ENCODE measurements around the gene GYG2. TPM values are rescaled to one million over a fixed set of nuclear protein-coding genes. Genes with fewer than 3 reads are reported as not detected.

Gene GYG2
- total RNA-seq, 6 donors from 2014 or later = 0.40 to 3.7 (median 0.98) TPM

- no peaks in the 10 kb centered on the region for H3K36me3 ChIP-seq
- WGBS, 2 donors = 90 to 96% methylated on average over 1 of the region's 1 CpG
- ATAC-seq (ENCODE audit: low FRiP score in 2 of 2) = no peak
- TF ChIP-seq POLR2A (IDR thresholded peaks at IDR 0.05) (no peak), CTCF (IDR thresholded peaks at IDR 0.05) (no peak), POLR2AphosphoS5 (IDR thresholded peaks at IDR 0.05) (no peak)
- H3K4me3 ChIP-seq = no peak overlapping the region
- H3K9me3 ChIP-seq = peaks cover 0 to 8% (median 0%) of the 10 kb centered on the region in 4 donors
- no peaks in the 10 kb centered on the region for H3K27me3 ChIP-seq
- no peak overlapping the region for H3K27ac ChIP-seq
- DNase-seq = no peak
- H3K4me1 ChIP-seq = no peaks in the 10 kb centered on the region
Observed at GRCh38 chrX:2840961-2841360, 12.2 kb downstream of the GYG2 start.

- 60 to 63% methylated on average over 9 of the region's 9 CpGs for WGBS, 2 donors
- H3K9me3 ChIP-seq = peaks cover 0 to 8% (median 0%) of the 10 kb centered on the region in 4 donors
- TF ChIP-seq POLR2AphosphoS5 (IDR thresholded peaks at IDR 0.05) (no peak), EP300 (IDR thresholded peaks at IDR 0.05) (no peak), POLR2A (IDR thresholded peaks at IDR 0.05) (no peak), CTCF (IDR thresholded peaks at IDR 0.05) (no peak)
- H3K36me3 ChIP-seq = no peaks in the 10 kb centered on the region
- ATAC-seq (ENCODE audit: low FRiP score in 2 of 2) (no peak), DNase-seq (no peak)
- H3K27me3 ChIP-seq = no peaks in the 10 kb centered on the region
- H3K4me3 ChIP-seq = no peak overlapping the region
- no peak overlapping the region for H3K27ac ChIP-seq
- H3K4me1 ChIP-seq = no peaks in the 10 kb centered on the region
Observed at GRCh38 chrX:2841537-2841936, 12.8 kb downstream of the GYG2 start.

- Histone ChIP-seq H3K9me3 (no peaks in the 10 kb centered on the region), H3K4me1 (peaks cover 0 to 5% (median 0%) of the 10 kb centered on the region in 4 donors), H3K36me3 (no peaks in the 10 kb centered on the region), H3K4me3 (no peak overlapping the region), H3K27ac (no peak overlapping the region), H3K27me3 (no peaks in the 10 kb centered on the region)
- TF ChIP-seq POLR2A (IDR thresholded peaks at IDR 0.05) (no peak), EP300 (IDR thresholded peaks at IDR 0.05) (no peak), CTCF (IDR thresholded peaks at IDR 0.05) (no peak), POLR2AphosphoS5 (IDR thresholded peaks at IDR 0.05) (no peak)
- ATAC-seq (ENCODE audit: low FRiP score in 2 of 2) (no peak), DNase-seq (no peak)
Observed at GRCh38 chrX:2846992-2847391, 18.3 kb downstream of the GYG2 start.

GRCh38 chrX:2848871-2849301 lies 20.2 kb downstream of the GYG2 start:
- H3K9me3 ChIP-seq = no peaks in the 10 kb centered on the region
- no peak for DNase-seq
- H3K27ac ChIP-seq = no peak overlapping the region
- TF ChIP-seq POLR2A (IDR thresholded peaks at IDR 0.05) = no peak
- no peaks in the 10 kb centered on the region for H3K27me3 ChIP-seq
- 75 to 77% methylated on average over 9 of the region's 9 CpGs for WGBS, 2 donors
- H3K4me1 ChIP-seq = peaks cover 0 to 5% (median 0%) of the 10 kb centered on the region in 4 donors
- H3K4me3 ChIP-seq = no peak overlapping the region
- no peak for ATAC-seq (ENCODE audit: low FRiP score in 2 of 2)
- no peaks in the 10 kb centered on the region for H3K36me3 ChIP-seq

GRCh38 chrX:2854918-2855317 lies 26.2 kb downstream of the GYG2 start:
- H3K27ac ChIP-seq = no peak overlapping the region
- WGBS, 2 donors = 89 to 94% methylated on average over 14 to 20 of the region's 21 CpGs
- ATAC-seq (ENCODE audit: low FRiP score in 2 of 2) = peak in 1 of 2 donors; percentile 15

GRCh38 chrX:2855761-2856160 lies 27.0 kb downstream of the GYG2 start:
- no peak for ATAC-seq (ENCODE audit: low FRiP score in 2 of 2)

More at GRCh38 chrX:2854918-2855317, 26.2 kb downstream of the GYG2 start:
- TF ChIP-seq POLR2A (IDR thresholded peaks at IDR 0.05) = no peak
- no peak for TF ChIP-seq POLR2AphosphoS5 (IDR thresholded peaks at IDR 0.05)
- no peak for TF ChIP-seq EP300 (IDR thresholded peaks at IDR 0.05)
- no peaks in the 10 kb centered on the region for H3K36me3 ChIP-seq
- no peak for DNase-seq
- no peaks in the 10 kb centered on the region for H3K4me1 ChIP-seq
- H3K9me3 ChIP-seq = no peaks in the 10 kb centered on the region
- H3K27me3 ChIP-seq = no peaks in the 10 kb centered on the region
- H3K4me3 ChIP-seq = no peak overlapping the region

More at GRCh38 chrX:2855761-2856160, 27.0 kb downstream of the GYG2 start:
- H3K27ac ChIP-seq = no peak overlapping the region
- 93 to 95% methylated on average over 2 of the region's 2 CpGs for WGBS, 2 donors
- H3K9me3 ChIP-seq = no peaks in the 10 kb centered on the region
- no peaks in the 10 kb centered on the region for H3K36me3 ChIP-seq
- no peaks in the 10 kb centered on the region for H3K4me1 ChIP-seq
- H3K27me3 ChIP-seq = no peaks in the 10 kb centered on the region
- no peak overlapping the region for H3K4me3 ChIP-seq
- TF ChIP-seq POLR2AphosphoS5 (IDR thresholded peaks at IDR 0.05) (no peak), POLR2A (IDR thresholded peaks at IDR 0.05) (no peak), CTCF (IDR thresholded peaks at IDR 0.05) (no peak), EP300 (IDR thresholded peaks at IDR 0.05) (no peak)
- DNase-seq = no peak
